ENCODE data around the gene SNX11. TPM values are rescaled to one million over a fixed set of nuclear protein-coding genes. Genes with fewer than 3 reads are reported as not detected.
A peak's percentile ranks its signal among the peaks of the same experiment; 100 is the strongest.

The SNX11 gene
- total and polyA plus RNA-seq, 9 of the 15 experiments (the other 6 are each of a cell fraction or from before 2014, with no cell fraction given): 12.4 to 24.0 (median 16.8) TPM

DNA sequence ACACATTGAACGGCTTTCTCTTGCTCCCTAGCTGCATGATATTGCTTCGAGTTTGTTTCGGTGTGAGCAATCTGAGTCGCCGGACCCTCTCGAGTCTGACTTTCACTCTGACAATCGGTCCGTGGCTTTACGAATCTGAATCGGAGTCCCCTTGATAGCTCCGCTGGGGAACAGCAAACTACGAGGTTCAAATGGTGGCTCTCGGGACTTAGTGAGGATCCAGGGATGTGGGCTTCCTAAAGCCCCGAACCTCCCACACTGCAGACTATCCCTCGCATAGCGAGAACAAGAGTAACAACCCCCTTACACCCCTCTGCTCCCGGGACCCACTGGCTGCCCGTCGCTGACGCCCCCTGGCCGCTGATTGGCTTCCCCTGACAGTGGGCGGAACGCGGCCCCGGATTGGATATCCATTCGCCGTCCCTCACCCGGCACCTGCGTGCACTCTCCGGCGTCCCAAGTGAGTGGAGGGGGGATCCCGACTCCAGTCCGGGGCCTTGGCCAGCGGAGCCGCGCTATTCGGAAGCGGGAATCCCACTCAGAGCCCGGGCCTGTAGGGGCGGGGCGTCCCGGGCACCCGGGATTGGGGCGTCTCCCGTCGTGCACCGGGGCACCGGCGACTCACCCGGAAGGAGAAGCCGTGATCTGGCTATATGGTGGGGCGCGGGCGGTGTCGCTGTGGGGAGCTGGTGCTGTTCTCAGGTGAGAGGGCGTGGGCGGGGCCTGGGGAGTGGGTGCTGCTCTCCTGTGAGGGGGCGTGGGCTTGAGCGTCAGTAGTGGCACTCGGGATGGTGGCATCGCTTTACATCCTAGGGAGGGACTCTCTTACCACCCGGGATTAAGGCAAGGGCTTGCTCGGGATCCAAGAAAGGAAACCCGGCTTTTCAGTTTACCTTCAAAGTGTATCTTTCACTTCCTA, at the start of gene SNX11 (continued):
- TF ChIP-seq YY1 (IDR thresholded peaks at IDR 0.05; ENCODE audit: borderline replicate concordance in 1 of 3, control insufficient read depth in 1 of 3, extremely low read depth in 1 of 3, insufficient read depth in 3 of 3, insufficient read length in 1 of 3, insufficient replicate concordance in 2 of 3, low read depth in 1 of 3, low read length in 2 of 3): peak in 2 of 3 experiments; percentile 1 to 60
- TF ChIP-seq MEIS2 (IDR thresholded peaks at IDR 0.05; ENCODE audit: partially characterized antibody): peak; percentile 27
- TF ChIP-seq, protein P1, sequence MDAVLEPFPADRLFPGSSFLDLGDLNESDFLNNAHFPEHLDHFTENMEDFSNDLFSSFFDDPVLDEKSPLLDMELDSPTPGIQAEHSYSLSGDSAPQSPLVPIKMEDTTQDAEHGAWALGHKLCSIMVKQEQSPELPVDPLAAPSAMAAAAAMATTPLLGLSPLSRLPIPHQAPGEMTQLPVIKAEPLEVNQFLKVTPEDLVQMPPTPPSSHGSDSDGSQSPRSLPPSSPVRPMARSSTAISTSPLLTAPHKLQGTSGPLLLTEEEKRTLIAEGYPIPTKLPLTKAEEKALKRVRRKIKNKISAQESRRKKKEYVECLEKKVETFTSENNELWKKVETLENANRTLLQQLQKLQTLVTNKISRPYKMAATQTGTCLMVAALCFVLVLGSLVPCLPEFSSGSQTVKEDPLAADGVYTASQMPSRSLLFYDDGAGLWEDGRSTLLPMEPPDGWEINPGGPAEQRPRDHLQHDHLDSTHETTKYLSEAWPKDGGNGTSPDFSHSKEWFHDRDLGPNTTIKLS (IDR thresholded peaks at IDR 0.05; ENCODE audit: borderline replicate concordance, low read depth): peak; percentile 61
- no peak for TF ChIP-seq HDAC3 (IDR thresholded peaks at IDR 0.05; ENCODE audit: borderline replicate concordance, partially characterized antibody)
- TF ChIP-seq POLR2AphosphoS2 (IDR thresholded peaks at IDR 0.05; ENCODE audit: low read length): 0 out of 2 replicates have a peak, but pooled peaks have one; percentile 56
- peak; percentile 93 for TF ChIP-seq PHF8 (IDR thresholded peaks at IDR 0.05; ENCODE audit: borderline replicate concordance, low read length)
- TF ChIP-seq POLR2B (IDR thresholded peaks at IDR 0.05; ENCODE audit: low read depth, partially characterized antibody): peak; percentile 68
- TF ChIP-seq SP2 (IDR thresholded peaks at IDR 0.05; ENCODE audit: extremely low read depth, low read depth, low read length, poor library complexity, severe bottlenecking): peak; percentile 61
- no peak; a peak in 2 of 4 replicates for TF ChIP-seq FOXK2 (conservative IDR thresholded peaks at IDR 0.05 in 1 of 2, IDR thresholded peaks at IDR 0.05 in 1 of 2; ENCODE audit: low read depth in 2 of 2)
- peak in 1 of 3 experiments; percentile 38; a peak in 1 of 6 replicates for TF ChIP-seq ZBTB11 (CRISPR knock-in tag; IDR thresholded peaks at IDR 0.05)
- TF ChIP-seq, protein P2, sequence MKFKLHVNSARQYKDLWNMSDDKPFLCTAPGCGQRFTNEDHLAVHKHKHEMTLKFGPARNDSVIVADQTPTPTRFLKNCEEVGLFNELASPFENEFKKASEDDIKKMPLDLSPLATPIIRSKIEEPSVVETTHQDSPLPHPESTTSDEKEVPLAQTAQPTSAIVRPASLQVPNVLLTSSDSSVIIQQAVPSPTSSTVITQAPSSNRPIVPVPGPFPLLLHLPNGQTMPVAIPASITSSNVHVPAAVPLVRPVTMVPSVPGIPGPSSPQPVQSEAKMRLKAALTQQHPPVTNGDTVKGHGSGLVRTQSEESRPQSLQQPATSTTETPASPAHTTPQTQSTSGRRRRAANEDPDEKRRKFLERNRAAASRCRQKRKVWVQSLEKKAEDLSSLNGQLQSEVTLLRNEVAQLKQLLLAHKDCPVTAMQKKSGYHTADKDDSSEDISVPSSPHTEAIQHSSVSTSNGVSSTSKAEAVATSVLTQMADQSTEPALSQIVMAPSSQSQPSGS (CRISPR knock-in tag; IDR thresholded peaks at IDR 0.05): no peak
- TF ChIP-seq NFYB (IDR thresholded peaks at IDR 0.05; ENCODE audit: extremely low read depth, insufficient read length): peak; percentile 94
- TF ChIP-seq ZNF165 (CRISPR knock-in tag; IDR thresholded peaks at IDR 0.05; ENCODE audit: borderline replicate concordance): no peak

Data from K562 (cell line).